Stimulated activated CD8-positive, alpha-beta memory T cell treated with anti-CD3 and anti-CD28 coated beads, Interleukin-2, amount 100 ng/mL, for 1 hour (primary cell): ENCODE measurements around the gene PTGS1.

Experiments
- DNase-seq, 2 donors: peaks; one replicate each; pipeline ENCODE4 v3.0.0-alpha.2; 2020; ENCODE audit warnings: low read depth in 2 of 2

Gene PTGS1

GRCh38 chr9:122374885-122375420 lies 4.1 kb downstream of the PTGS1 start:
- DNase-seq, result no peak

- no peak for DNase-seq
These were observed 6.0 kb downstream of the PTGS1 start for GRCh38 chr9:122376796-122377195.

GRCh38 chr9:122377241-122378164 lies 6.7 kb downstream of the PTGS1 start:
- DNase-seq, result no peak

GRCh38 chr9:122378236-122378635 lies 7.4 kb downstream of the PTGS1 start:
- no peak for DNase-seq

GRCh38 chr9:122379340-122379739 lies 8.5 kb downstream of the PTGS1 start:
- no peak for DNase-seq

GRCh38 chr9:122380293-122380692 lies 9.5 kb downstream of the PTGS1 start:
- no peak for DNase-seq

- no peak for DNase-seq
These were observed 10.6 kb downstream of the PTGS1 start for GRCh38 chr9:122381206-122381950.

GRCh38 chr9:122382901-122383850 lies 12.4 kb downstream of the PTGS1 start:
- DNase-seq, result no peak

- DNase-seq, result no peak
These were observed 13.2 kb downstream of the PTGS1 start for GRCh38 chr9:122383992-122384461.

GRCh38 chr9:122386311-122386872 lies 15.6 kb downstream of the PTGS1 start:
- no peak for DNase-seq

GRCh38 chr9:122387536-122387935 lies 16.7 kb downstream of the PTGS1 start:
- no peak for DNase-seq

- DNase-seq, result no peak
These were observed 18.4 kb downstream of the PTGS1 start for GRCh38 chr9:122389195-122389594.

GRCh38 chr9:122389799-122390481 lies 19.1 kb downstream of the PTGS1 start:
- DNase-seq, result no peak

GRCh38 chr9:122392284-122392683 lies 21.5 kb downstream of the PTGS1 start:
- DNase-seq, result no peak

GRCh38 chr9:122392714-122393113 lies 21.9 kb downstream of the PTGS1 start:
- DNase-seq, result no peak

- no peak for DNase-seq
These were observed 22.6 kb downstream of the PTGS1 start for GRCh38 chr9:122393284-122393983.

- no peak for DNase-seq
These were observed 23.7 kb downstream of the PTGS1 start for GRCh38 chr9:122394265-122395125.

GRCh38 chr9:122396614-122397148 lies 25.9 kb downstream of the PTGS1 start:
- no peak for DNase-seq

- DNase-seq, result no peak
These were observed 26.9 kb downstream of the PTGS1 start for GRCh38 chr9:122397749-122398148.
